ENCODE results near the gene CNTN5.
"Not testable (repeated sequence)": the region's sequence is repeated elsewhere in the genome, so short reads cannot be mapped to it uniquely, and the experiment has no call there.

Gene CNTN5

DNA sequence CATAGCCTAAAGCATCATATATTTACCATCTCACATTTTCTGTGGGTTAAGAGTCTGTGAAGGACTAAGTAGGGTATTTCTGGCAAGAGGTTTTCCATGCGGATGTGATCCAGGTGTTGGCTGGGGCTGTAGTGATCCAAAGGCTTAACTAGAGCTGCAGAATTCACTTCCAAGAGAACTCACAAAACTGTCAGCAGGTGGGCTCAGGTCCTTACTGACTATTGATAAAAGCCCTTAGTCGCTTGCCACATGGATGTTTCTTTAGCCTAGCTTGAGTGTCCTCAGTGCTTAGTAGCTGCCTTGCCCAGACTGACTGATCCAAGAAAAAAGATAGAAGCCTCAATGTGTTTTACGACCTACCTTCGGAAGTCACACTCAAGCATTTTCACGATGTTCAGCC lies 250.8 kb downstream of the CNTN5 start:
- Histone ChIP-seq H3K9me3 (ENCODE audit: control insufficient read depth, low read length) (no peaks in the 10 kb centered on the region), H3K27ac (ENCODE audit: low read depth, low read length, severe bottlenecking) (no peak overlapping the region), H3K4me3 (ENCODE audit: extremely low read depth, insufficient read depth, low read length, poor library complexity, severe bottlenecking) (no peak overlapping the region), H3K36me3 (ENCODE audit: control insufficient read depth, insufficient read depth, low read length) (no peaks in the 10 kb centered on the region), H3K4me1 (ENCODE audit: control insufficient read depth, insufficient read depth, low read length, poor library complexity, severe bottlenecking) (no peaks in the 10 kb centered on the region)
- 60 to 87% methylated on average over 1 to 3 of the region's 5 CpGs for WGBS, 2 experiments (ENCODE audit: insufficient coverage in 2 of 2)

DNA sequence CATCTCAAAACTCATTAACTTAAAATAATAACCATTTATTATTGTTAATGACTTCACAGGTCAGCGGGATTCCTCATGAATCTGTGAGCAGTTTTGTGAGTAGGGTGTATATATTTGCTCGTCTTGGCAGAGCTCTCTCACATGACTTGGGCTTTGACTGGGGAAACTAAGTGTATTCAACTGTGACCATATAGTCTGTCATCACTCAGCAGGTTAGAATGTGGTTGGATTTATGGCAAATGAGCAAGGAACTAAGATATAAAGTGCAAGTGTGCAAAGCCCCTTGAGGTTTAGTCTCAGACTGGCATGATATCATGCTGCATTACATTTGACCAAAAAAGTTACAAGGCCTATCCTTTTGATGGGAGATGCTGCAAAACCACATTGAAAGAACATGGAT lies 254.8 kb downstream of the CNTN5 start:
- no peak overlapping the region for H3K4me3 ChIP-seq (ENCODE audit: extremely low read depth, insufficient read depth, low read length, poor library complexity, severe bottlenecking)
- no peaks in the 10 kb centered on the region for H3K9me3 ChIP-seq (ENCODE audit: control insufficient read depth, low read length)
- WGBS, 2 experiments (ENCODE audit: insufficient coverage in 2 of 2), result no CpG with 5 or more reads among the region's 2 CpGs
- no peak overlapping the region for H3K27ac ChIP-seq (ENCODE audit: low read depth, low read length, severe bottlenecking)
- H3K4me1 ChIP-seq (ENCODE audit: control insufficient read depth, insufficient read depth, low read length, poor library complexity, severe bottlenecking), result no peaks in the 10 kb centered on the region
- no peaks in the 10 kb centered on the region for H3K36me3 ChIP-seq (ENCODE audit: control insufficient read depth, insufficient read depth, low read length)

DNA sequence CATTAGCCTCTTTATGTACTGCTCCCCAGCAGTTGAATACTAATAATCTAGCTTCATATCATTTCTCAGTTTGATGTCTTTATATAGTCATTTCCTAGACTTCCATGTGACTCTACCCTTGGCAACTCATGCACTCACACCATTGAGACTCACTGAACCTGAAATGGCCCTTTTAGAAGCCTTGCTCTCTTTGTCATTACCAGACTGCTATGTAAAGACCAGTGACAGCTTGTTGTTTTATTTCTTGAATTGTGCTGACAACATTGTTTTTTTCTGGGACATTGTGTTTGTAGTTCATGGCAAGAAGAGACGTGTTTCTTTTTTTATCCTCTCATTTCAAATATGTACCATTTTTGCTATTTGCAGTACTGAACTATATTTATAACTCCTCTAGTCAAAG lies 256.5 kb downstream of the CNTN5 start:
- Histone ChIP-seq H3K4me1 (ENCODE audit: control insufficient read depth, insufficient read depth, low read length, poor library complexity, severe bottlenecking) (no peaks in the 10 kb centered on the region), H3K27ac (ENCODE audit: low read depth, low read length, severe bottlenecking) (no peak overlapping the region), H3K4me3 (ENCODE audit: extremely low read depth, insufficient read depth, low read length, poor library complexity, severe bottlenecking) (no peak overlapping the region), H3K9me3 (ENCODE audit: control insufficient read depth, low read length) (no peaks in the 10 kb centered on the region), H3K36me3 (ENCODE audit: control insufficient read depth, insufficient read depth, low read length) (no peaks in the 10 kb centered on the region)
- no CpG with 5 or more reads among the region's 1 CpG for WGBS, 2 experiments (ENCODE audit: insufficient coverage in 2 of 2)

DNA sequence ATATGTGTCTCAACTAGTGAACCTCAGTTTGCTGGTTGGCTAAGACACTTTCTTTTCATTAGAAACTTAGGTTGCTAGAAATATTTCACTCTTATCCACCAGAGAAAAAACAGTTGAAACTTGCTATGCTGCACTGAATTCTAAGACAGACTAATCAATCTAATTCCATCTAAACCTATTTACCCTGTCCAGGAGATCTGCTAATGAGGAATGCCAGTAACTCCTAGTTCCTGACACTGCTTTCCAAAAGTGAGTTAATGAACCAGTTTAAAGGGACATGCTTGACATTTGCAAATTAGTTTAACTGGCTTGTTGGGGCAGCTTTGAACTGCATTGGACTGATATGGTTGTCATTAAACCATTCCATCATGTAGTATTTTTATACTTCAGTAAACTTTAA lies 258.5 kb downstream of the CNTN5 start:
- Histone ChIP-seq H3K4me1 (ENCODE audit: control insufficient read depth, insufficient read depth, low read length, poor library complexity, severe bottlenecking) (no peaks in the 10 kb centered on the region), H3K36me3 (ENCODE audit: control insufficient read depth, insufficient read depth, low read length) (no peaks in the 10 kb centered on the region), H3K9me3 (ENCODE audit: control insufficient read depth, low read length) (no peaks in the 10 kb centered on the region), H3K4me3 (ENCODE audit: extremely low read depth, insufficient read depth, low read length, poor library complexity, severe bottlenecking) (no peak overlapping the region), H3K27ac (ENCODE audit: low read depth, low read length, severe bottlenecking) (no peak overlapping the region)

DNA sequence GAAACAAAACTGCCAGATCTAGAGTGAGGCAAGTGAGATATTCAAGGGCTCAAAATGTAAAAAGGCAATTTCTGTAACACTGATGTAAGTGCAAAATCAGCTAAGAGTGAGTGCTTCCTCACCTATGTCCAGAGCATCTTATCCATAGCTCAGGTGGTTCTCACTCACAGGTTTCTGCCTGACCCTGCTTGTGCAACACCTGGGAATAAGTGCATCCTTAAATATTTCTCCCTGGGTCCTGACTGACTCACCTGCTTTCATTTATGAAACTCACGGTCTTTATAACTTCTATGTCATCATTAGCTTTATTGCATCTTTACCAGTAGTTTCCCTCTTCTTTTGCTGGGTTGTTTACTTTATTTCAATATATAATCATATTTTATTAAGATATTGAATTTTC lies 260.6 kb downstream of the CNTN5 start:
- WGBS, 2 experiments (ENCODE audit: insufficient coverage in 2 of 2), result no CpG with 5 or more reads among the region's 1 CpG
- Histone ChIP-seq H3K4me1 (ENCODE audit: control insufficient read depth, insufficient read depth, low read length, poor library complexity, severe bottlenecking) (no peaks in the 10 kb centered on the region), H3K4me3 (ENCODE audit: extremely low read depth, insufficient read depth, low read length, poor library complexity, severe bottlenecking) (no peak overlapping the region), H3K9me3 (ENCODE audit: control insufficient read depth, low read length) (no peaks in the 10 kb centered on the region), H3K36me3 (ENCODE audit: control insufficient read depth, insufficient read depth, low read length) (no peaks in the 10 kb centered on the region), H3K27ac (ENCODE audit: low read depth, low read length, severe bottlenecking) (no peak overlapping the region)

DNA sequence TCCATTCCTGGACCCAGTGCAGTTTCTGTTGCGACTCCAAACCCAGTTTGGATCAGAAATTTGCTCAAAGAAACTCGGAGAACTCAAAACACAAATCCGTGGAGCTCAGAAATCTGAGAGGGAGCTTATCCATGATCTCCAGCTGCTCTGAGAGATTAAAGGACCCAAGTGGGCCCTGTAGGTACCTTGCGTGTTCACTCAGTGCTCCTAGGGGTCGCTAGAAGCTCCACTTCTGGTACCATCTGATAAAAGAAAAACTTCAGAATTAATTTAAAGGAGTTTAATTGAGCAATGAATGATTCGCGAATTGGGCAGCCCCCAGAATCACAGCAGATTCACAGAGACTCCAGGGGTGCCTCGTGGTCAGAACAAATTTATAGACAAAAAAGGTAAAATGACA lies 277.2 kb downstream of the CNTN5 start:
- H3K4me3 ChIP-seq (ENCODE audit: extremely low read depth, insufficient read depth, low read length, poor library complexity, severe bottlenecking); H3K27ac ChIP-seq (ENCODE audit: low read depth, low read length, severe bottlenecking); H3K9me3 ChIP-seq (ENCODE audit: control insufficient read depth, low read length); H3K4me1 ChIP-seq (ENCODE audit: control insufficient read depth, insufficient read depth, low read length, poor library complexity, severe bottlenecking); H3K36me3 ChIP-seq (ENCODE audit: control insufficient read depth, insufficient read depth, low read length): not testable (repeated sequence)
- 67 to 81% methylated on average over 1 to 5 of the region's 8 CpGs for WGBS, 2 experiments (ENCODE audit: insufficient coverage in 2 of 2)

DNA sequence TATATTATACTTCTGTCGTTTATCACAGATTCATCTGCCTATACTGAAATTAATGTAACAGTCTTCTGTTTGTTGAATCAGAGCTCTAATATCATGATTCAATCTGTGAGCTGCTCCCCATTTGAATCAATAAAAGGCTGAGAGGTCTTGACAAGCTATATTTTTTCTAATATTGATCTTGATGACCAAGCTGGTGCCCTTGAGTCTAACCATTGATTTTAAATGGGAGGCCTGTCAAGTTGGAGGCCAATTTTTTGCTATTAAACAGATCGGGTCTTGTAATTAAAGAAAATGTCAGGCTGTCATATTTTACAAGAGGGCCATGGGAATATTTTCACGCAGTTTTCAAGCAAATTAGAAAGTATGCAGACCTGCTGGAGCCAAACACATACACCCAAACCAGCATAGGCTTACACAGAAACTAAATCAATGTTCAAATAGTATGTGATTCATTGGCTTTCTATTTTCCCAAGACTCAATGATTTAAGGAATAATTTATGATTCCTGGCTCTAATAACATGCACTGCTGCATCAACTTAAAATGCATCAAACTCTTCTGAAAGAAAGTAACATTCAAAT lies 286.9 kb downstream of the CNTN5 start:
- Histone ChIP-seq H3K9me3 (ENCODE audit: control insufficient read depth, low read length) (no peaks in the 10 kb centered on the region), H3K27ac (ENCODE audit: low read depth, low read length, severe bottlenecking) (no peak overlapping the region), H3K4me3 (ENCODE audit: extremely low read depth, insufficient read depth, low read length, poor library complexity, severe bottlenecking) (no peak overlapping the region), H3K4me1 (ENCODE audit: control insufficient read depth, insufficient read depth, low read length, poor library complexity, severe bottlenecking) (no peaks in the 10 kb centered on the region), H3K36me3 (ENCODE audit: control insufficient read depth, insufficient read depth, low read length) (no peaks in the 10 kb centered on the region)
- WGBS, 2 experiments (ENCODE audit: insufficient coverage in 2 of 2), result 67 to 100% methylated on average over 1 of the region's 3 CpGs

DNA sequence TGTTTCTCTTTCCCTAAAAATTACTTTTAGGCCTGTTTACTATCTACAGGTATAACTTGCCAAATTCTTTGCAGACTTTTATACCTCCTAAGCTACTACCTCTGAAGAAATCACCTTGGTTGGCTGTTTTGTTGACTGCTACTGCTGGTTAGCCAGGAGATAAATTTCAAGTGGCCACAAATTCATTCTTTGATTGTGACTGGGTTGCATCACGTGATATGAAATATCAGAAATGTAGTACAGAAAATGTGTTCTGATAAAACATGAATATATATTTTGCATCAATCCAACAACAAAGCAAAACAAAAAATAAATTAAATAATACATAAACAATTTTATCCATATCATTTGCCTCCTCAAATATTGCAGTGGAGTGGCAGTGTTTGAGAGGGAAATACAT lies 291.1 kb downstream of the CNTN5 start:
- H3K4me3 ChIP-seq (ENCODE audit: extremely low read depth, insufficient read depth, low read length, poor library complexity, severe bottlenecking), result no peak overlapping the region
- H3K36me3 ChIP-seq (ENCODE audit: control insufficient read depth, insufficient read depth, low read length), result no peaks in the 10 kb centered on the region
- no CpG with 5 or more reads among the region's 1 CpG for WGBS, 2 experiments (ENCODE audit: insufficient coverage in 2 of 2)
- H3K4me1 ChIP-seq (ENCODE audit: control insufficient read depth, insufficient read depth, low read length, poor library complexity, severe bottlenecking), result no peaks in the 10 kb centered on the region
- H3K27ac ChIP-seq (ENCODE audit: low read depth, low read length, severe bottlenecking), result no peak overlapping the region
- H3K9me3 ChIP-seq (ENCODE audit: control insufficient read depth, low read length), result no peaks in the 10 kb centered on the region

DNA sequence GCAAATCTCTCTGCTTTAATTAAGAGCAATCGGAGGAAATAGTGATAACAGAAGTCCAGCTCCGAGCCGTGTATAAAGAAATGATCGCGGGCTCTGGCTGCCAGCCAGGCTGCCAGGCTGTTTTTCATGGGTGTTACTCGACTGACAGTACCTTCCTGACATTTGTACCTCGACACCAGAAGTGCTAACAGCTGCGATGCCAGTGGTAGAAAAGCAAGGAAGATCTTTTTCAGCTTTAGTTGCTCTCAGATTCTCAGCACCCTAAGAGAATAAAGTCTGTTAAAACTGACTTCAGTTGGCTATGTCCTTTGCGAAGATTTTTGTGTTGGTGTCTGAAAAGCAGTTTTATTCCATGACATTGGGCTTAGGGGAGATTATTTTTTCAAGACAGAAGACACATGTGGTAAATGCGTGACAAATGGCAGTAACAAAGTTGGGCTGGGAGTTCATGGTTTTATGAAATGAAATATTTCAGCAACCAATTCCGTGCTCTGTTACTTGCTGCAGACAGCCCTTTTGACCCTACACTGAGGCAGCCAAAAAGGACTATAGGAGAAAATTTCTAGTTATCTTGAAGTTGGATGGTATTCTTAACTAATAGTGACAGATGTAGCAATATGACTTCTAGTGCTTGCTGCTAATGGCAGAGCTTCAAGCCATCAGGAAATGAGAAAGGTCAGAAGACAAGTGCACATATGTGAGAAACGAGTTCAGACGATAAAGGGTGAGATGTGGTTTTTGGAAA lies 296.2 kb downstream of the CNTN5 start:
- no peaks in the 10 kb centered on the region for H3K4me1 ChIP-seq (ENCODE audit: control insufficient read depth, insufficient read depth, low read length, poor library complexity, severe bottlenecking)
- no peak overlapping the region for H3K4me3 ChIP-seq (ENCODE audit: extremely low read depth, insufficient read depth, low read length, poor library complexity, severe bottlenecking)
- WGBS, 2 experiments (ENCODE audit: insufficient coverage in 2 of 2), result 93 to 94% methylated on average over 8 to 11 of the region's 13 CpGs
- no peaks in the 10 kb centered on the region for H3K36me3 ChIP-seq (ENCODE audit: control insufficient read depth, insufficient read depth, low read length)
- H3K9me3 ChIP-seq (ENCODE audit: control insufficient read depth, low read length), result no peaks in the 10 kb centered on the region
- no peak overlapping the region for H3K27ac ChIP-seq (ENCODE audit: low read depth, low read length, severe bottlenecking)

DNA sequence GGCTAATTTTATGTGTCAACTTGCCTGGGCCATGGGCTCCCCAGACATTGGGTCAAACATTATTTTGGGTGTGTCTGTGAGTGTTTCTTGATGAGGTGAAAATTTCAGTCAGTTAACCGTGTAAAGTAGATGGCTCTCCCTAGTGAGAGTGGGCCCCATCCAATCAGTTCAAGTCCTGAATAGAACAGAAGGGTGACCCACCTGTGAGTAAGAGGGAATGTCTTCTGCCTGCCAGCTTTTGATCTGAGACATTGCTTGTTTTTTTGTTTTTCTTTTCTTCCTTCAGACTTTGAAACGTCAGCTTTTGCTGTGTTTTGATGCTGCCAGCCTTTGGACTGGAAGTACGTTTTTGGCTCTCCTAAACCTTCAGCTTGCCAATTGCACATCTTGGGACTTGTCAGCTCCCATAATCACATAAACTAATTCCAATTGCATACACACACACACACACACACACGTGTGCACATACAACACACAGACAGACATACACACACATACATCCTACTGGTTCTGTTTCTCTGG lies 300.1 kb downstream of the CNTN5 start:
- 75 to 97% methylated on average over 3 of the region's 4 CpGs for WGBS, 2 experiments (ENCODE audit: insufficient coverage in 2 of 2)
- Histone ChIP-seq H3K9me3 (ENCODE audit: control insufficient read depth, low read length) (no peaks in the 10 kb centered on the region), H3K27ac (ENCODE audit: low read depth, low read length, severe bottlenecking) (no peak overlapping the region), H3K36me3 (ENCODE audit: control insufficient read depth, insufficient read depth, low read length) (no peaks in the 10 kb centered on the region), H3K4me1 (ENCODE audit: control insufficient read depth, insufficient read depth, low read length, poor library complexity, severe bottlenecking) (no peaks in the 10 kb centered on the region), H3K4me3 (ENCODE audit: extremely low read depth, insufficient read depth, low read length, poor library complexity, severe bottlenecking) (no peak overlapping the region)

DNA sequence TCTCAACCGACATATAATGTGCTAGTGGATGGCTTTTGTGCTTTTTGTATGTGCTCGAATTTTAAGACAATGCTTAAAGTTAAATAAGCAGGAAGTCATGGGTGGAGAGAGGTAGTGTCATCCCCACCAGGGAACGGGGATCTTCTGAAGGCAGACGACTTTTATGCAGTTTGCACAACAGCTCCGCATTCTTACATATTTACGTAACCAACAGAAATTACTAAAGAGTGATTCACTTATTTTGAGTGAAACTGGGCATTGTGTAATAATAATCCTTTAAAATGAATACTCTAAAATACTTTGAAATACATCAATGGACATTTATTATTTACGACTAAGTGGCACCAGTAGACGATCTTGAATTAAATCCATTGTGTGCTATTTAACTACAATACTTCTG lies 305.1 kb downstream of the CNTN5 start:
- no peak overlapping the region for H3K4me3 ChIP-seq (ENCODE audit: extremely low read depth, insufficient read depth, low read length, poor library complexity, severe bottlenecking)
- H3K4me1 ChIP-seq (ENCODE audit: control insufficient read depth, insufficient read depth, low read length, poor library complexity, severe bottlenecking), result no peaks in the 10 kb centered on the region
- WGBS, 2 experiments (ENCODE audit: insufficient coverage in 2 of 2), result 38% methylated on average over 2 of the region's 8 CpGs; no CpG with 5 or more reads in 1 of the 2 experiments
- H3K27ac ChIP-seq (ENCODE audit: low read depth, low read length, severe bottlenecking), result no peak overlapping the region
- H3K36me3 ChIP-seq (ENCODE audit: control insufficient read depth, insufficient read depth, low read length), result no peaks in the 10 kb centered on the region
- H3K9me3 ChIP-seq (ENCODE audit: control insufficient read depth, low read length), result no peaks in the 10 kb centered on the region

Data from mesodermal cell (in vitro differentiated cells).